Astrocyte of the spinal cord (primary cell): ENCODE results near the gene TMEM17.

Source experiments
- DNase-seq: peaks from one replicate; pipeline ENCODE4 v3.0.0; 2011; ENCODE audit warnings: low read depth, low spot score
- H3K4me3 ChIP-seq: 2 replicates; pipeline ENCODE4 v1.5.1; 2011; ENCODE audit warnings: low read depth, mild to moderate bottlenecking, low read length, moderate library complexity
- in situ Hi-C: cut with HindIII; loops from 2 replicates; pipeline ENCODE4 v1.10.0; 2017; ENCODE audit warnings: low sequenced_read_pairs
- TF ChIP-seq, protein P1 (sequence below): IDR thresholded peaks from 2 replicates; pipeline ENCODE4 v1.5.1; 2012; ENCODE audit warnings: low read depth, mild to moderate bottlenecking, low read length, inconsistent platforms

Gene TMEM17

DNA sequence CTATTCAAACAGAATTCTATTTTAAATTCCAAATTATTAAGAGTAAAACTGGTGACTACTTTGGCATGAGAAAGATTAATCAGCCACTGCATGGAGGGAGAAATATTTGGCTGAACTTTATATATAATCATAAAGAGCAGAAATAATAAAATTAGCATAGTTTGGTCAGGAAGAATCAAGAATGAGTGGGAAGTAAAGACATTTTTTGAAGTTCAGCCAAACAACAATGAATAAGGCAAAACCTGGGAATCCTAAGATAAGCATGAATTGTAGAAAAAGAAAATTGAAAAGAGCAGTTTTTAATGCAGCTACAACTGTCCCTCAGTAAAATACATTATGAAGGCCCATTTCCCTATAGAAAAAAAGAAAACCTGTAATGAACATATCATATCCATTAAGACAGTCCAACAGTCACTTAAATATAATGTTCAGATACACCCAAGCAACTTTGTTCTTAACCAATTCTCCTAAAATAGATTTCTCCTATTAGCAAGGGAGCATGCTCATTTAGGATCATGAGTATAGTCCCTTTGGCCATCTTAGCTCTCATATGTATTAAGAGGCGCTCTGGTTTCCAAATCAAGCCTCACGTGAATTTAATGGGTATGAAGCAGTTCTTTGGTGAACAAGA is 6.5 kb downstream of the TMEM17 start:
- no peak for DNase-seq
- no peak overlapping the region for H3K4me3 ChIP-seq
- TF ChIP-seq, protein P1, sequence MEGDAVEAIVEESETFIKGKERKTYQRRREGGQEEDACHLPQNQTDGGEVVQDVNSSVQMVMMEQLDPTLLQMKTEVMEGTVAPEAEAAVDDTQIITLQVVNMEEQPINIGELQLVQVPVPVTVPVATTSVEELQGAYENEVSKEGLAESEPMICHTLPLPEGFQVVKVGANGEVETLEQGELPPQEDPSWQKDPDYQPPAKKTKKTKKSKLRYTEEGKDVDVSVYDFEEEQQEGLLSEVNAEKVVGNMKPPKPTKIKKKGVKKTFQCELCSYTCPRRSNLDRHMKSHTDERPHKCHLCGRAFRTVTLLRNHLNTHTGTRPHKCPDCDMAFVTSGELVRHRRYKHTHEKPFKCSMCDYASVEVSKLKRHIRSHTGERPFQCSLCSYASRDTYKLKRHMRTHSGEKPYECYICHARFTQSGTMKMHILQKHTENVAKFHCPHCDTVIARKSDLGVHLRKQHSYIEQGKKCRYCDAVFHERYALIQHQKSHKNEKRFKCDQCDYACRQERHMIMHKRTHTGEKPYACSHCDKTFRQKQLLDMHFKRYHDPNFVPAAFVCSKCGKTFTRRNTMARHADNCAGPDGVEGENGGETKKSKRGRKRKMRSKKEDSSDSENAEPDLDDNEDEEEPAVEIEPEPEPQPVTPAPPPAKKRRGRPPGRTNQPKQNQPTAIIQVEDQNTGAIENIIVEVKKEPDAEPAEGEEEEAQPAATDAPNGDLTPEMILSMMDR = no peak
- in situ Hi-C loops = no loop called here

- TF ChIP-seq, protein P1 = no peak
- in situ Hi-C loops = no loop called here
- H3K4me3 ChIP-seq = no peak overlapping the region
- no peak for DNase-seq
These were observed 7.3 kb downstream of the TMEM17 start for GRCh38 chr2:62498739-62499138.

- in situ Hi-C loops = no loop called here
These were observed 10.2 kb downstream of the TMEM17 start for GRCh38 chr2:62495761-62496160.

DNA sequence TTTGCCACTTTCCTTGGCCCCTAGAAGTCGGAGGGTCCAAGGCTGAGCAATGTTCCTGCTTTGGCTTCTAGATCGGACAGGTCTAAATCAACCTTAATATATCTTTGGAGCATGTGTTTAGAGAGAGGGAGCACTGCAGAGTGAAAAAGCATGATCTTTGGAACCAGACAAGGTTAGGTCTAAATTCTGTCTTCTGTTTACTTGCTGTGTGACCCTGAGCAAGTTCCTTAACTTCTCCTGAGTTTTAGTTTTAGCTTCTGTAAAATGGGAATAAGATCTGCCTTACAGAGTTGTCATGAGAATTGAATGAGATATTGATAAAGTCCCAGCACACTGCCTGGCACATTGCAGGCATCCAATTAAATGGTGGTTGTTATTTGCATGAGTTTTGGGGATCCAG is 13.9 kb downstream of the TMEM17 start:
- in situ Hi-C loops = no loop called here
- TF ChIP-seq, protein P1 = no peak
- H3K4me3 ChIP-seq = no peak overlapping the region
- no peak for DNase-seq

More at GRCh38 chr2:62495761-62496160, 10.2 kb downstream of the TMEM17 start:
- no peak for DNase-seq
- TF ChIP-seq, protein P1 = no peak
- no peak overlapping the region for H3K4me3 ChIP-seq

- DNase-seq = no peak
- in situ Hi-C loops = no loop called here
- TF ChIP-seq, protein P1 = no peak
- no peak overlapping the region for H3K4me3 ChIP-seq
These were observed 16.3 kb downstream of the TMEM17 start for GRCh38 chr2:62489702-62490101.

DNA sequence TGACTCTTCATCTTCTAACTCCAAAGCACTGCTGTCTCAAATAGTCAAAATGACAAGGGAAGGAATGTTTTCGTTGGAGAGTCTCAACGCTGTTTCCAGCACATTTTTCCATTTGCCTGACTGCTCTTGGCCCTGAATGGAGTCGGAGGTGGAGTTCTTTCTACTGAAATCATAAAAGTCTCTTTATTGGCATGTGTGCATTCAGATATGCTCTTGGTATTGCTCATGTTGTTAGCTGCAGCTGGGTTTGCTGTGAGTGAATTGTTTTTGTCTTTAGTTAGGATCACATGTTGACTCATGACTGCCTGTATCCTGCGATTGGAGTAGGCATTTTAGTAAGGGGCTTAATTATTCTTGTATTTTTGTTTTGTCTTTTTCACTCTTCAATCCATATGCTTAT is 16.8 kb downstream of the TMEM17 start:
- DNase-seq = no peak
- in situ Hi-C loops = no loop called here
- TF ChIP-seq, protein P1 = no peak
- no peak overlapping the region for H3K4me3 ChIP-seq

DNA sequence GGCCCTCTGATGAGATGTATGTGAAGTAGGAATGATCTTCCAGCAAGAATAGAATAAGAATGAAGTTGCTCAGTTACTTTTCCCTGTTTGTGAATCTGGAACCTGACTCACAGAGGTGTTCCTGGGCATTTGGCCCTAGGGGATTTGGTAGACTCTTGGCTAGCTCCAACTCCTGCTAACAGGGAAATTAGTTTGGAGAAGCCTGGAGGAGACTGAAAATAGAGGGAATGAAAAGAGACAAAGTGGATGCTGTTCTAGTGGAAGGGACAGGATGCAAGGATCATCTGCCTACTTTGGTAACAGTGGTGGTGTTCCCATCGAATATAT is 19.6 kb downstream of the TMEM17 start:
- TF ChIP-seq, protein P1 = no peak
- H3K4me3 ChIP-seq = no peak overlapping the region
- in situ Hi-C loops = no loop called here
- DNase-seq = no peak
